ENCODE results near the gene TMEM208.

Gene TMEM208

DNA sequence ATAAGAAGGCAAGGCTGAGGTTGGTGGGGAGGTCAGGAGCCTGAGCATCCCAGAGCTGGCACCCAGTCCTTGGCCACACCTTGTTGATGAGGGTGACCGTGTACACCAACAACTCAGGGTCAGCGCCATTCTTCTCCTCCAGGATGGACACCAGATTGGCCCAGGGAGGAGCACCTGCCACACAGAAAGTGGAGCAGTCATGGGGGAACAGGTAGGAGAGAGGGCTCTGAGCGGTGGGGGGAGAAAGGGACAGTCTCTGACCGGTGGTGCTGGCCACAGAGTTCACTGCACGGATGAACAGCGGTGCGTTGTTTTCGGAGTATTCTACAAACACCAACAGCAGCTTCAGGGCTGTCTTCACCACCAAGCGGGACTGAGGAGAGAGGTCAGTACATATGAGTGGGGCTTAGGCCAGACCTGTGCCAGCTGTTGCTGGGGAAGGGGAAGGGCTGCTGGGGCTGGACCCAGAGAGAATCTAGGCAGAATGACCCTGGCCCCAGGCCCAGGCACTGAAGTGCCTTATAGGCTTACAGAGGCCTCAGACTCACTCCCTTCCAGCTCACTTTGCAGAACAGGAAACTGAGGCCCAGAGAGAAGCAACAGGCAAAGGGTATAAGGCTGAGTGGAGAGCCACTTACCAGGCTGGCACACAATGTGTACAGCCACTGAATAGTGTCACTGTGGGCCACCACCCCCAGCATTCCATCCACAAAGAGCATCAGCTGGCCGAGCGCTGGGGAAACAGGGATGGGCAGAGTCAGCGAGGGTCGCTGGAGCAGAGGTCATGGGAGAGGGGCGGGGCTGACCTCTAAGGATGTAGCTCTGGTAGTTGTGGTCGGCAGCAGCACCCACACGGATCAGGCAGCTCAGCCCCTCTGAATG lies 10.7 kb downstream of the TMEM208 start:
- DNase-seq, result no peak

GRCh38 chr16:67238278-67238575 lies 11.3 kb downstream of the TMEM208 start:
- DNase-seq, result no peak

DNA sequence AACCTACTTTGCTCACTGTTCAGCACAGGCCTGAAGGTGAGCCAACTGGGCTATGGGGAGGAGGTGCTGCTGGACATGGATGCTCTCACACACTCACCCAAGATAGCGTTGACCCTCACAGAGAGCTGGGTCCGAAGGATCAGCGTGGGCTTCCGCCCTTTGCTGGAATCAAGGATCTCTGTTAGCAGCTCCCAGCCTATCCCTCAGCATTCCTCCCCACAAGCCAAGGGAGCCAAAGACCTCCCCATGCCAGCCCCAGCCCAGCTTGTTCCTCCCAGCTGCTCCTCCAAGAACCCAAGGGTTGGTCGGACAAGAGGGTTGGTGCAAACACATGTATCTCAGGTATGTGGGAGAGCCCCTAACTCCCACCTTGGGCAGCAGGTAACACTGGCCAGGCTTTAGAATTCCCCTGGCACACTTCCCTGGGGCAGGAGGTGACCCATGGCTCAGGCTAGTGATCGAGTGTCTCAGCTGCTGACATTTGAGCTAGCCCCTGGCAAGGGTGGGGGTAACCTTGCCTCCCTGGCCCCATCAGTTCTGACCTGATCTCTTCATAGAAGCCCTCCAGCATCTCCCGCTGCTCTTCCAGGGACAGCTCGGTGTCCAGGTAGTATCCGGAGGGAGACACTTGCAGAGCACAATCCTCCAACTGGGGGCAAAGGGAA lies 12.0 kb downstream of the TMEM208 start:
- no peak for DNase-seq

- DNase-seq, result no peak
Observed at GRCh38 chr16:67240506-67240905, 13.6 kb downstream of the TMEM208 start.

DNA sequence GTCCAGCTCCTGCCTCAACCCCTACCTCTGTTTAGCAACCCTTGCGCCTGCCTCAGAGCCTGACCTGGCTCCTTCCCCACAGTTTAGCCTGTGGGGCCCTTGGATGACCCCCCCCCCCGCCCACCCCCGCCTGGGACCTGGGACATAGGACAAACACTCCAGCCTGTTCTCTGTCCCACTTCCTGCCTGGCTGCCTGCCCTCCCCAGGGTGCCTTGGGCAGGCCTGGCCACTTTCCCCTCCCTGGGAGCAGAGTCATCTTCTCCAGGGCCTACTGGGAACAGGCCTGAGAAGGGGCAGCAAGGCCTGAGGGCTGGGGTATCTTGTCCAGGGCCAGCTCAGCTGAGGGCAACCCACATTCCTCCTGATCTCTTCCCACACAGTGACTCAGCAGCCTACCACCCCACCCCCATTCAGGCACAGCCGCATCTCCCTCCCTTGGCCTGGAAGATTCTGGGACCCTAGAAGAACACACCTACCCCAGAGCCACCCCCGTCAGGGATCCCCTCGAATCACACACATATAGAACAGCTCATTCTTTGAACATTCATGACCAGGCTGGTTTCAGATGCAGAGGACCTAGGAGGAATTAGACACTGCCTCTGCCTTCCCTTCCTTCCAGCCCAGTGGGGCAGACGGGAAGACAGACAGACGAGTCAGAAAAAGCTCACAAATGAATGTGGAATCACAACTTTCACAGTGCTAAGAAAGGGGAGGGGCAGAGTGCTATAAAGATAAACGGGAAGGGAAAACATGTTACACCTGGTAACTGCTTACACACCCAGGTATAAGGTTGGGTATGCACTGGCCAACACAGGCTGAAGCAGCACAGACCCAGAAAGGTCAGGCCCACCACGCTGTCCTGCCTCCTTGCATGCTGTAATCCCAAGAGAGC lies 14.3 kb downstream of the TMEM208 start:
- DNase-seq, result no peak

- DNase-seq, result no peak
Observed at GRCh38 chr16:67242138-67242730, 15.3 kb downstream of the TMEM208 start.

GRCh38 chr16:67243481-67243880 lies 16.6 kb downstream of the TMEM208 start:
- DNase-seq, result no peak

DNA sequence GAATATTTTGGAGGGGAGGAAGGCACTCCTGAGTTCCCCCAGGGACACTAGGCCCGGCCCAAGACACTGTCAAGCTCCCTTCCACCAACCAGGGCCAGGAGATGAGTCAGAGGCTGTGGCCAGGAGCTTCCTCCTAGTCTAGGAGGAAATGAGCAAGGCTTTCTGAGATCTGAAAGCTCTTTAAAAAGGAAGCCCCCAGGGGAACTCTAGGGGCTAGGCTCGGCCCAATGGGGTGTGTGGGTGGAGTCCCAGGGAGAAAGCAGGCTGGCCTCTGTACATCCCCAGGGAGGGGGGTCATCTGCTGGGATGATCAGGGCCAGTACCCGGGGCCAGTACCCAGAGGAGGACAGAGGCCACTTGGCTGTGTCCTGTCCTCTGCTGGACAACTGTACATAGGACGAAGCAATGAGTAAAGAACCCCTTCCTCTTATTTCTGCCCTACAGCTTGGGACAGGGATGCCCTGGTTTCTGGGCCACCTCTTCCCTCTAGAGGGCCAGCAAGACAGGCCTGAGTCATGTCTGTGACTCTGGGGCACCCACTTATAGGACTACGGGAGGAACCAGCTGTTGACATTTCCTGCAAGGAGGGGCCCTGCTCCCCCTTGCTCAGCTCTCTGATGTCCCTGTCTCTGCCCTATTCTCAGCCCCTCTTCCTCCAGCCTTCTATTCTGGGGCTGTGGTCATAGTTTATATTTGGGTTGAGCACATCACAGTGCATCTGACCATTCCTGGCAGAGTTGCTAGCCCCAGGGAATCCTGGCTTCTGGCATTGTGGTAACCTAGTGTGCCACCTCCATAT lies 17.7 kb downstream of the TMEM208 start:
- no peak for DNase-seq

- no peak for DNase-seq
Observed at GRCh38 chr16:67245186-67245585, 18.3 kb downstream of the TMEM208 start.

DNA sequence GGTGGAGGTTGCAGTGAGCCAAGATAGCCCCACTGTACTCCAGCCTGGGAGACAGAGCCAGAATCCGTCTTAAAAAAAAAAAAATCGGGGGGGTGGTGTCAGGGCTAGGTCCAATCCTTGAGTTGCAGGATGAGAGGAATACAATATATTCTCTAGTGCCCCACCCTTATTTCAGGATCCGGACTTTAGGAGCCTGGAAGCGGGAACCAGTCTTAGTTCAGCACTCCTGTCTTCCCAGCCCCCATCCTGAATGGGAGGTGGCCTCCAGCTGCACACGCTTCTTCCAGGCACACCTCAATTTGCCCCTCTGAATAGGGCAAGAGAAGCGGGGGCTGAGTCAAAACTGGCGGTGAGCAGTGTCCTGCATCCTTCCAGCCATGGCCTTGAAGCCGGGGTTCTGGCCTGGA lies 18.7 kb downstream of the TMEM208 start:
- DNase-seq, result no peak

DNA sequence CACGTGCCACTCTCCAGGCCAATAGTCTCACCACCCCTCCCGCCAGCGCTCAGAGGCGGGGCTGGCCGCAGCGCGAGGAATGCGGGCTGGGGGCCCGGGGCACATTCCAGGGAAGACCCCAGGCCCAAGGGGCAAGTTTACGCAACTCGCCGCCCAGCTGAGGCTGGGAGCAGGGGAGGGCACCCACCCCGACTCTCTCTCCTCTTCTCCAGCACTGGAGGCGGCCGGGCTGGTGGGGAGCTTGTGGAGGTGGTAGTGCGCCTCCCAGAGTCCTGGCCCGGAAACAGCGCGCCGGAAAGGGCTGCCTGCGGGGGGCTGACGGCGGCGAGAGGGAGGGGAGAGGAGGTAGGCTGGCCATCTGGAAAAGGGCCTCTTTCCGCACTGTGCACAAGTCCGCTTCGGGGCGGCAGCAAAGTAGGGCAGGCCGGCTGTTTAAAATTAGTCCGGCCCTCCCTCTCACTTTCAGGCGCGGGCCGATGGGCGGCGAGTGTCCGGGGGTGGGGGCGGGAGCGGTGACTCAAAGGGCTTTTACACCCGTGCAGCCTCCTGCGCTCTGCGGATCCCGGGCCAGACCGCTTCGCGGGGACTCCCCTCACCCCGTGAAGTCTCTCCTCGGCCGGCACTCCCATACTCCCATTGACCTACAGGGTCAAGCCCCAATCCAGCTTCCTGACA lies 19.3 kb downstream of the TMEM208 start:
- DNase-seq, result no peak

DNA sequence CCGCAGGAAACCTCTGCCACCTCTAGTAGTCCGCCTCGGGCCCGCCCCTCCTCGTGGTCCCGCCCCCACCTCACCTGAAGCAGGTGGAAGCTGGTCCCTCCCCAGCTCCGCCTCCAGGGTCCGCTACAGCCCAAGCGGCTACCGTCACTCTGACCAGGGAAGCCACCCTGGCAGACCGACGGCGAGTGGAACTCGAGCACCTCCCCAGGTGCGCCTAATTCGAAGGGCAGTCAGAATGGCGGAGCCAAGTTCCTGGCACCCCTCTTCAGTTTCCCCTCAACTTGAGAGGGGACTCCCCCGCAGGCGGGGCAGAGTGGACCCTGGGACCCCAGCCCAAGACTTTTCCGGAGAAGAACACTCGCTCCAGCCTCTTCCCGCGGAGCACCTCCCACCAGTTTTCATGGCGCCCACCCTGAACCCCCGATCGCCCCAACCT lies 19.8 kb downstream of the TMEM208 start:
- DNase-seq, result peak; percentile 45

- peak; percentile 55 for DNase-seq
Observed at GRCh38 chr16:67247192-67248072, 20.5 kb downstream of the TMEM208 start, which contains the start of gene FHOD1. Gene FHOD1 (minus strand): TSS chr16:67247481. CDS start chr16:67247410, 71 bp downstream.

GRCh38 chr16:67248073-67248400 lies 21.1 kb downstream of the TMEM208 start:
- no peak for DNase-seq

GRCh38 chr16:67248401-67249177 lies 21.7 kb downstream of the TMEM208 start, which contains the start of gene SLC9A5:
Gene SLC9A5 (plus strand): TSS chr16:67248979. CDS start chr16:67249015, 36 bp downstream.
- no peak for DNase-seq

- DNase-seq, result no peak
Observed at GRCh38 chr16:67249178-67250044, 22.5 kb downstream of the TMEM208 start.

DNA sequence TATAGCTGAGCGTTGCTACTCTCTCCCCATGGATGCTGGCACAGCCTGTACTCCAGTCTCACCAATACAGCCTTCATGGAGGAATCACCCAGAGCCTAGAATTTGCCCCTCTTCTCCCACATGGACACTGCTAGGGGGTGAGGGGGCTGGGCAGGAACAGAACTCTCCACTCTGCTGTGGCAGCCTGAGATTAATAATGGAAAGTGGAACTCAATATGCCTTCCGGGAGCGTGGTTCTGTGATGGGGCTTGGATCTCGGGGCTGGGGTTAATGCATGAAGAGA lies 23.1 kb downstream of the TMEM208 start:
- no peak for DNase-seq

GRCh38 chr16:67252609-67253497 lies 25.9 kb downstream of the TMEM208 start:
- no peak for DNase-seq

Measured in NCI-H2107 (cell line).